ENCODE results near the gene DDX17. TPM values are rescaled to one million over a fixed set of nuclear protein-coding genes. Genes with fewer than 3 reads are reported as not detected.

The DDX17 gene
- total RNA-seq, 1 donor, result 496 TPM

- Histone ChIP-seq H3K27me3 (ENCODE audit: insufficient read depth, low read length) (no peaks in the 10 kb centered on the region), H3K36me3 (ENCODE audit: insufficient read depth, low read length) (peaks cover 60% of the 10 kb centered on the region), H4K20me1 (ENCODE audit: insufficient read depth, low read length) (peaks cover 63% of the 10 kb centered on the region), H3K9me3 (ENCODE audit: low read depth, low read length) (no peaks in the 10 kb centered on the region), H2AFZ (ENCODE audit: low read length) (no peak overlapping the region), H3K27ac (ENCODE audit: low read depth, low read length) (peak overlapping the region; percentile 14), H3K79me2 (ENCODE audit: insufficient read depth, low read length) (peaks cover 87% of the 10 kb centered on the region), H3K4me1 (ENCODE audit: insufficient read depth, low read length) (peaks cover 26% of the 10 kb centered on the region), H3K4me2 (ENCODE audit: insufficient read depth, low read length) (peak overlapping the region; percentile 88), H3K4me3 (ENCODE audit: insufficient read depth, low read length) (no peak overlapping the region)
- no peak for DNase-seq (ENCODE audit: insufficient read length, low spot score, missing footprints)
- TF ChIP-seq CTCF (IDR thresholded peaks at IDR 0.05; ENCODE audit: extremely low read depth, low read depth, low read length), result no peak
Measured at GRCh38 chr22:38501797-38502672, 4.1 kb downstream of the DDX17 start.

DNA sequence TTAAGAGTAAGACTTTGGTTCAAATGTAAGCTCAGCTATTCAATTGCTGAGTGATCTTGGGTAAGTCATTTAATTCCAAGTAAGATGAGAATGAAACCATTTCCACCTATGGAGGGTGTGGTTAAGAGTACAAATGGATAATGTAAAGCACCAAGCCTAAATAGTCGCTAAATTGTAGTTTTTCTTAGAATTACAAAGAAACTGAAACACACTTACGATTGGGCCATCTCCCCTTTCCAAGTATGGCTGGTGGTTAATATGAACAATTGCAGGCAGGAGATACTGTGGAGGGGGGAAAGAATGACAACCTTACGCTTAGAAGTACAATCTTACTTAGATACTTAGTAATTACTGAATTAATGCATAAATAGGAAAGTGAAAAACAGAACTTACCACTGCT, 8.2 kb downstream of the DDX17 start:
- Histone ChIP-seq H3K36me3 (ENCODE audit: insufficient read depth, low read length) (peaks cover 93% of the 10 kb centered on the region), H2AFZ (ENCODE audit: low read length) (no peak overlapping the region), H4K20me1 (ENCODE audit: insufficient read depth, low read length) (peaks cover 72% of the 10 kb centered on the region), H3K79me2 (ENCODE audit: insufficient read depth, low read length) (peaks cover 73% of the 10 kb centered on the region), H3K4me3 (ENCODE audit: insufficient read depth, low read length) (no peak overlapping the region), H3K9me3 (ENCODE audit: low read depth, low read length) (no peaks in the 10 kb centered on the region), H3K4me1 (ENCODE audit: insufficient read depth, low read length) (peaks cover 37% of the 10 kb centered on the region), H3K4me2 (ENCODE audit: insufficient read depth, low read length) (no peak overlapping the region), H3K27me3 (ENCODE audit: insufficient read depth, low read length) (no peaks in the 10 kb centered on the region), H3K27ac (ENCODE audit: low read depth, low read length) (no peak overlapping the region)
- no peak for DNase-seq (ENCODE audit: insufficient read length, low spot score, missing footprints)
- TF ChIP-seq CTCF (IDR thresholded peaks at IDR 0.05; ENCODE audit: extremely low read depth, low read depth, low read length), result no peak

- H3K9me3 ChIP-seq (ENCODE audit: low read depth, low read length), result no peaks in the 10 kb centered on the region
- H4K20me1 ChIP-seq (ENCODE audit: insufficient read depth, low read length), result peaks cover 70% of the 10 kb centered on the region
- peaks cover 66% of the 10 kb centered on the region for H3K79me2 ChIP-seq (ENCODE audit: insufficient read depth, low read length)
- peak; percentile 27 for DNase-seq (ENCODE audit: insufficient read length, low spot score, missing footprints)
- H3K27ac ChIP-seq (ENCODE audit: low read depth, low read length), result peak overlapping the region; percentile 74
- no peak overlapping the region for H2AFZ ChIP-seq (ENCODE audit: low read length)
- H3K4me1 ChIP-seq (ENCODE audit: insufficient read depth, low read length), result peaks cover 52% of the 10 kb centered on the region
- no peaks in the 10 kb centered on the region for H3K27me3 ChIP-seq (ENCODE audit: insufficient read depth, low read length)
- peaks cover 95% of the 10 kb centered on the region for H3K36me3 ChIP-seq (ENCODE audit: insufficient read depth, low read length)
- peak; percentile 18 for TF ChIP-seq CTCF (IDR thresholded peaks at IDR 0.05; ENCODE audit: extremely low read depth, low read depth, low read length)
- H3K4me2 ChIP-seq (ENCODE audit: insufficient read depth, low read length), result peak overlapping the region; percentile 41
- no peak overlapping the region for H3K4me3 ChIP-seq (ENCODE audit: insufficient read depth, low read length)
Measured at GRCh38 chr22:38494939-38495338, 11.2 kb downstream of the DDX17 start.

- H3K4me3 ChIP-seq (ENCODE audit: insufficient read depth, low read length), result no peak overlapping the region
- H3K4me1 ChIP-seq (ENCODE audit: insufficient read depth, low read length), result peaks cover 52% of the 10 kb centered on the region
- H3K27ac ChIP-seq (ENCODE audit: low read depth, low read length), result peak overlapping the region; percentile 74
- H3K4me2 ChIP-seq (ENCODE audit: insufficient read depth, low read length), result peak overlapping the region; percentile 41
- no peak overlapping the region for H2AFZ ChIP-seq (ENCODE audit: low read length)
- H3K79me2 ChIP-seq (ENCODE audit: insufficient read depth, low read length), result peaks cover 66% of the 10 kb centered on the region
- H3K9me3 ChIP-seq (ENCODE audit: low read depth, low read length), result no peaks in the 10 kb centered on the region
- DNase-seq (ENCODE audit: insufficient read length, low spot score, missing footprints), result no peak
- no peak for TF ChIP-seq CTCF (IDR thresholded peaks at IDR 0.05; ENCODE audit: extremely low read depth, low read depth, low read length)
- H3K36me3 ChIP-seq (ENCODE audit: insufficient read depth, low read length), result peaks cover 95% of the 10 kb centered on the region
- H4K20me1 ChIP-seq (ENCODE audit: insufficient read depth, low read length), result peaks cover 72% of the 10 kb centered on the region
- no peaks in the 10 kb centered on the region for H3K27me3 ChIP-seq (ENCODE audit: insufficient read depth, low read length)
Measured at GRCh38 chr22:38494498-38494897, 11.6 kb downstream of the DDX17 start.

Data from osteoblast (primary cell).